Measurements from ENCODE around the gene ADCY3.

Gene ADCY3

DNA sequence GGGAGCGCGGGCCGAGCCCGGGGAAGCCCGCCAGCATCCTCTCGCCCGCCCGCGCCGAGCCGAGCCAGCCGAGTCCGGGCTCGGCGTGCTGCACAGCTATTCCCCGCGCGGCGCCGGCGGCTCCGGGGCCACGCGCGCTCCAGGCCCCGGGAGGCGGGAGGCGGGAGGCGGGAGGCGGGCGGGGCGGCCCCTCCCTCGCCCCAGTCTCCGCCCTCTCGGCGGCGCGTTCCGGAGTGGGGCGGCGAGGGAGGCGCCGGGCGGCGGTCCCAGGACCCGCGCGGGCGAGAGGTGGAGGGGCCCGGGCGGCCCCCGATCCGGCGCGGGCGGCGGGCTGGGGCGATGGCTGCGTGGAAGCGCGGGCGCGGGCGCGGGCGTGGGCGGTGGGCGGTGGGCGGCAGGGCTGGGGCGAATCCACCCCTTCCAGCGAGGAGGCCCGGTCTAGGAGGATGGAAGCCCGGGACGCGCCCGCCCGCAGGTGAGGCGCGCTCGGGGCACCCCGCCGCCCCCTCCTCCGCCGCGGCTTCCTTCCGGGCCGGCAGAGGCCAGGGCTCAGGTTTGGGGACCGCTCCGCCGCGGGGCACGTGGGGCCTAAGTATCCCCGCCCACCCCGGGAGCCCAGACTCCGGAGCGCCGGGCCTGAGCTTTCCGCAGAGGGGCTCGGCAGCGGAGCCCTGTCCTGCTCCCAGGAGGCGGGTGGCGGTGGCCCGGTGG, at the start of gene ADCY3:
Gene ADCY3, minus strand, starts transcription at position 140 of the 711 bp plus-strand sequence. CDS start 1,250 bp downstream, outside the sequence.
- peak; percentile 84 for DNase-seq

DNA sequence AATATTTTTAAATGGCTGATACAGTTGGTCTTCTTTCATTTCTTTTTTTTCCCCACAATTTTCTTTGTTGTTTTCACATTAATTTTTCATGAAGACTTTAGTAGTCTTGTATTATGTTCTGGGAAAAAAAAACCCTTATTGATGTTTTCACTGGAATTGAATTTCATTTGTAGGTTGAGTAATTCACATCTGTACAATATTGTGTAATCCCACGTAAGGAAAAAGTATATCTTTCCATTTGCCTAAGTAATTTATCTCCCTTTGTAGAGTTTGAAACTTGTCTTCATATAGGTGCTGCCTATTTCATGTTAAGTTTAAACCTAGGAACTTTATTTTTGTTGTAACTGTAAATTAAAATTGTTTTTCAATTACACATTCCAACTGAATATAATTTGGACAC, 49.7 kb upstream of the ADCY3 start:
- DNase-seq: no peak

DNA sequence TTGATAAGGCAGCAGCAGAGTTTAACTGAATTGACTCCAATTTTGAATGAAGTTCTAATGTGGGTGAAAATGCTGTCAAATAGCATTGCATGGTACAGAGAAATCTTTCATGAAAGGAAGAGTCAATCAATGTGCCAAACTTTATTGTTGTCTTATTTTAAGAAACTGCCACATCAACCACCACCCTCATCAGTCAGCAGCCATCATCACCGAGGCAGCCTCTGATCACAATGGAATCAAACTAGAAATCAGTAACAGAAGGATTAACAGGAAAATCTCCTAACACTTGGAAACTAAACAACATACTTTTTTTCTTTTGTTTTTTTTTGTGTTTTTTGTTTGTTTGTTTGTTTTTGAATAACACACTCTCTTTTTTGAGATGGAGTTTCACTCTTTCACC, 41.9 kb upstream of the ADCY3 start:
- DNase-seq: no peak

DNA sequence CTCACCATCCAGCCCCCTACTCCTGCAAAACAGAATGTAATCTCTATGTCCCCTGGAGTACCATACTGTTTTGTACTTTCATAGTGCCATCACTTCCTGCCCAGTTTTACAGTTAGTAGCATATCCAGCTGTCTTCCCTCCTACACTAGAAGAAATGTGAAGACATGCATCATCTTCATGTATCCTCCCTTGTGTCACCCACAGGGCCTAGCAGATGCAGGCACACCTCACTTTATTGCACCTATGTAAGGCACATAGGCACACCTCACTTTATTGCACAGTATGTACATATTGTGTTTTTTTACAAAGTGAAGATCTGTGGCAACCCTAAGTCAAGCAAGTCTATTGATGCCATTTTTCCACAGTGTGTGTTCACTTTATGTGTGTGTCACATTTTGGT, 39.7 kb upstream of the ADCY3 start:
- no peak for DNase-seq

DNA sequence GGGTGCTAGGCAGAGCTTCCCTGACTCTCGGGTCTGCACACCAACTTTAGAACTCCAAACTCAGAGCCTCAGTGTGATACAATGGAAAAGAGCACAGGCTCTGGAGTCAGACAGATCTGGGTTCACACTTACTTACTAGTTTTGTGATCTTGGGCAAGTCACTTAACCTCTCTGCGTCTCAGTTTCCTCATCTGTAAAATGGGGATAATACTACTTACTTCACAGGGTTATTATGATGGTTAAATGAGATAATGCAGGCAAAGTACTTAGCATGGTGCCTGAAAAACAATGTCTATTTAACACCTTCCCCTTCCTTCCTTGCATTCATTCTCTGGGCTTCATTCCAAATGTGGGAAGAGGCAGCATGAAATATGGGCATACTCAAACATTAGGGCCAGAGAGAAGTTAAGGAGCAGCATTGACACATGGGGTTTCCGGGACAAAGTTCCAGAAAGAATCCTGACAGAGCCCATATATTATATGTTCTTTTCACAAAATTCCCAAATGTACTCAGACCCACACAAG, 38.4 kb upstream of the ADCY3 start:
- DNase-seq: no peak

DNA sequence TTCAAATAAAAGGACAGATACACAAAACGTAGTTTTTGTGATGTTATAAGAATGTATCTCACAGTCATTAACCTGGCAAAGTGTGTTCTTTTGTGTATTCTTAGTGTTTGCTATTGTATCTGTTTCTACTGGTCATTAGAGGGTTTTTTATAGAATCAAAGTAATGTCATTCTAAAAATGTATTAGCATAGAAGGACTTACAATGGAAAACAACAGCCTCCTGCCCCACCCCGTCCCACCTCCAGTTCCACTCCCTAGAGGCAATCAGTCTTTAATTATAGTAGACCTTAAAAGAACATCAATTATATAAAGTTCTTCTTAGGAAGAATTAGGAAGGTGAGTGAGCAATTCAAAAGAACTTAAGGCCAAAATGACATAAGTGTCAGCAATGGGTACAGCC, 37.9 kb upstream of the ADCY3 start:
- DNase-seq: no peak

DNA sequence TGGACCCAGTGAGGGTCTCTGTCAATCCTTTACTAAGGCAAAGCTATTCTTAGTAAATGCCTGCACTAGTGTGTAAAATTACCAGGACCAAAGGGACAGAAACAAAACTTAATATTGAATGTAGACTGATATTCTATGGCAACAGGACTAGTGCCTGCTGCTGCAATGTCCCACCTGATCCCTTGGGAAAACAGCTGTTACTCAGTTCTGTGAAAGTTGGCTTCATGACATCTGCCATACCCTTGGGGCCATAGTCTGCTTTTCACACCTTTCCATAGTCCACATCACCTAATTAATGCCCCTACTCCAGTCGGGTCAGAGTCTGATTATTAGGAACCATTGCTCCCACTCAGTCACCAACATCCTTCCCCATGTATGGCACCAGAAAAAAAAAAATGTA, 37.2 kb upstream of the ADCY3 start:
- DNase-seq: no peak

DNA sequence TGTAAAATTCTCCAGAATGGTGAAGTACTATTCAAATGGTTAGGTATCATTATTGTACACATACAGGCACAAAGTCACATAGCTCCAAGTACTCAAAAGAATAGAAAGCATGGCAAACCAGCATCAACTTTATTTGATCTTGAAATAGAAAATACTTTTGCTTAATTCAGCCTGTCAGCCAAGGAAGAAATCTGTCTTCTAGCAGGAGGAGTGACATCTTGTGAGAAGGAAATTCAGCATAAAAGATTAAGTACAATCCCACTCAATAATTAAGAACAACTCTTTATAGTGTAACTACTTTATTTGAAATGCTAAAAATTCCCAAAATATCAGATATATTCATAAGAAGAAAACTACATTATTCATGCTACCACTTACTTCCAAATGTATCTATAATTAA, 35.9 kb upstream of the ADCY3 start:
- DNase-seq: no peak

DNA sequence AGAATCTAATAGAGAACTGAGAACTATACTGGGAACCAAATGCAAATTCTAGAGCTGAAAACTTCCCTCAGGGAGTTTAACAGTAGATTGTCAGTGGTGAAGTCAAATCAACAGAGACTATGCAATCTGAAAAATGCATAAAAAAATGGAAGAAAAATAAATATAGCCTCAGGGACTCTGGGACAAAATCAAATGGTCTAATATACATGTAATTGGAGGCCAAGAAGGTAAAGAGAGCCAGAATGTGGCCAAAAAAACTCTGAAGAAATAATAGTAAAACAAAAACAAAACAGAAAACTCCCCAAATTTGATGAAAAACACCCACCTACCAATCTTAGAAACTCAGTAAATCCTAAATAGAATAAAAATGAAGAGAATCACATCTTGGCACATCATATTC, 35.2 kb upstream of the ADCY3 start:
- no peak for DNase-seq

DNA sequence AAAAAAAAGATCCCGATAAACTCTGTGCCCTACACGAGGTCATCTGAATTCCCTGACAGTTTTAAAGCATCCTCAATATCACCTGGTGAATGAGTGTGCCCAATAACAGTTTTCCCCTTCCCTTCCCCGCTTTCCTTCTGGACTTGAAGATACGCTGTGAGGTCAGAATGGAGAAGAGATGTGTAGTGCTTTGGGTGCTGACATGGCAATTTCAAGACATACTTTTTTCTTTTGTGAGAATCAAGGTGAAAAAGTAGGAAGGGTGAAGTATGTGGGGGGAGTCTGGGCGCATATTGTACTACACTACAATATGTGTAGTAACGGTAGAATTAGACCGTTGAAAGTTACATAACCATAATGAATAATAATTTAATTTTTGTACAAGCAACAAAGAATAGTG, 30.1 kb upstream of the ADCY3 start:
- no peak for DNase-seq

DNA sequence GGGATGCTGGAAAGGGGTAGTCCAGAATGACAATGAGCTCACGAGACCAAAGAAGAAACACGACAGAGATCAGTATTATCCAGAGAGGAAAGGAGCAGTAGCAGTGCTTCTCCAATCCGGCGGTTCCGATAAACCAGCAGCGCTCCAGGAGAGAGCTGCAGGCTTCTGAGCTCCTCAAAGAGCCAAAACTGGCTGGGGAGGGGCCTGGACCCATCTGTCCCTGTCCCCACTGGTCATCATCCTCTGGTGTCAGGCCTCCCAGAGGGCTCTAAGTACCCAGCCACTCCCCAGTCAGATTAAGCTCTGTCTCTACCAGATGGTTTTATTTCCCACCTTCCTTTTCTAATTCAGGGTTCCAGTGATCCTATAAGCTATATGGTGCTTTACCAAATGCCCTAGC, 28.5 kb upstream of the ADCY3 start:
- no peak for DNase-seq

DNA sequence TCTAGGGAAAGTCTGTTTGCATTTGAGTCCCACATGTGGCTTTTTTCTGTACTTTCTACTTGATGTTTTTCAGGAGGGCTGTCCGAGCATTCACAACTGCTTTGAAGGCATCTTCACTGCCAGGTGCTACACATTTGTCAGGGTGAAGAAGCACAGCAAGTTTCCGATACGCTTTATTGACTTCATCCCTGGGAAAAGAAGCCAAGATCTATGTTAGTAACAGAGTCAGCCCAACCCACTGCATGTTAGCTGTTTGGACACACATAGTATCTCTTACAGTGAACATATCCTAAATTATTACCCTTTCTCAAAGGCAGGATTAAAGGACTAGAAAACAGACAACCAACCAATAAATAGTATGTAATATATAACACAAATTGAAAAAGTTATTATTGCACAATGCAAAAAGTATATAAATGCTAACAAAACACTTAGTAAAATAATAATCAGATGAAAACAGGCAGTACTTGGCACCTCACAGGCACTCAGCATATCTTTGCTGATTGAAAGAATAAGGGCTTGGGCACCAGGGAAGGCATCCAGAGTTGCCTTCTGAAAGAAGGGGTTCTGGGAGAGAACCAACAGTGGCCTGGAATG, 27.6 kb upstream of the ADCY3 start:
- DNase-seq: no peak

DNA sequence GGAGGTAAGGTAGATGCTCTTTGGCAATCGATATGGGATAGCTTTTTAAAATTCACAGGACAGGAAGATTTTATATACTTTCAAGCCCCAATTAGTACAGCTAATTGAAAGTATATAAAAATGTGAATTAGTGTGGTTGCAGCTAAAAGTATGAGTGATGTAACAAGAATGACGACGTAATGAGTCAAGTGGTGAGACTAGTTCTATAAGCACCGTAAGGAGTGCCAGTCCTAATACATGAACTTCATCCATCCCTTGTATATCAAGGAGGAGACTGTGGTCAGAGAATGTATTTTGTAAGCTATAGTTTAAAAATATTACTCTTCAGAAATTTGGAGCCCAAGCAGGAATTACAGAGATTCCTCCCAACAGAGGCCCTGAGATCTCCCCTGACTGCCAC, 25.9 kb upstream of the ADCY3 start:
- no peak for DNase-seq

DNA sequence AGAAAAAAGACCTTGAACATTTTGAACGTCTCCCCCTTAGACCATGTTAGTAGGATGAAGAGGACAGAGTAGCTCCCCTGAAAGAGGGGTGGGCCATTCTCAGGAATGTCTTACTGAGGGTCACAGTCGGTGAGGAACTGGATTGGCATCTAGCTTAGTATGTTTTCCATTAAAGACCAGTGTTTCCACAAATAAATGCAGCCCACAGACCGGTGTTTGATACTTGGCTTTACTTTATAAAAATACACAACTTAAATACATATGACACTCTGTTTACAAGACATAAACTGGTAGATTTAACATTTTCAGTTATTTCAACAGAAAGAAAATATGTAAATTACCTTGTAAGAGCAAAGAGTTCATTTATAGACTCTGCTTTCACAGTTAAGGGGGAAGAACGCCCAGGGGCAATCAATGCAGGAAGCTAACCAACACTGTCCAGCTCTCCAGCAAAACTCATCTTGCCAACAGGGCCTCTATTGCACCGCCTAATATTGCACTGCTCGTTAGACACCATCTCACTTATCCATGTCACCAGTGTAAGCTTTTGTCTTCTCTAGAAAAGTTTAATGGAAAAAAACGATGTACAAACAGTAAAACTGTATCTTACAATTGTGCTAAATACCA, 23.5 kb upstream of the ADCY3 start:
- DNase-seq: no peak

DNA sequence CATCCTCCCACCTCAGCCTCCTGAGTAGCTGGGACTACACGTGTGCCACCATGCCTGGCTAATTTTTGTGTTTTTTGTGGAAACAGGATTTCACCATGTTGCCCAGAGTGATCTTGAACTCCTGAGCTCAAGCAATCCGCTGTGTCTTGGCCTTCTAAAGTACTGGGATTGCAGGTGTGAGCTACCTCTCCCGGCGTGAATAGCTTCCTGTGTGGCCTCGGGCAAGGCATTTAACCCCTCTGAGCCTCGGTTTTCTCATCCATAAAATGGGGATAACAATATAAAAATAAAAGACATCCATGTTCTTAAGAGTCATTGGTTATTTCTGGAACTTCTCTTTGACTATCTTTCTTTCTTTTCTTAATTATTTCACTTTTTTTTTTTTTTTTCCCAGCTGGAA, 19.3 kb upstream of the ADCY3 start:
- DNase-seq: no peak

DNA sequence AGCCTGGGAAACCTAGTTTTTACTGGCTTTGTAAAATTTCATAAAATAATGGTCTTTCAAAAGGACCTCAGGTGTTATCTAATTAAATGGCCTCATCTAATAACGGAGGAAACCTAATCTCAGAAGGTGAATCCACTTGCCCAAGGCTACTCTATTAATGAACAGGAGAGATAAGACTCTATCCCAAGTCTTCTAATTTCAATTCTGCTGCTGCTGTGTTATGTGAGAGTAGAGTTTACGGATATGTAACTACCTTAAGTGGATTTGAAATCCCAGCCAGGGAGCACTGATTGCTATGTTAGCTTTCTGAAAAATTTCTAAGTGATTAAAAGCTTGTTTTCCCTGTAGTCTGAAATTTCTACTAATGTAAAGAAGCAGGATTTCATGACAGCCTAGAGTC, 17.2 kb upstream of the ADCY3 start:
- no peak for DNase-seq

DNA sequence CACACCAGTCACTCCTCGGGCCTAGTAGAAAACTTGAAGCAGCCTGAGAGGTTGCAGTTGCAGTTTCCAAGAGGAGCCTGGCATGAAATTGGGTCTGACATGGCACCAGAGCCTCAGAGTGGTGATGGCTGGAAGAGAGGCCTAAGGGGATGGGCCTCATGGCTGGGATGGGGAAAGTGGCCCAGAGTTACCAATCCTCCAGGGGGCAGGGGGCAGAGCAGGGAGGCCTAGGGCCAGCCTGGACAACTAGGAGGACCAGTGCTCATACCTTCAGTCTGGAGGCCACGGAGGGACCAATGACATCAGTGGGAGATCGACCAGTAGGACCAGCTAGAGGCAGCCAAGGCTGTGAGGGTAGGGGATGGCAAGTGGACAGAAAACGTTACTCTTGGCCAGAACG, 15.1 kb upstream of the ADCY3 start:
- DNase-seq: no peak

DNA sequence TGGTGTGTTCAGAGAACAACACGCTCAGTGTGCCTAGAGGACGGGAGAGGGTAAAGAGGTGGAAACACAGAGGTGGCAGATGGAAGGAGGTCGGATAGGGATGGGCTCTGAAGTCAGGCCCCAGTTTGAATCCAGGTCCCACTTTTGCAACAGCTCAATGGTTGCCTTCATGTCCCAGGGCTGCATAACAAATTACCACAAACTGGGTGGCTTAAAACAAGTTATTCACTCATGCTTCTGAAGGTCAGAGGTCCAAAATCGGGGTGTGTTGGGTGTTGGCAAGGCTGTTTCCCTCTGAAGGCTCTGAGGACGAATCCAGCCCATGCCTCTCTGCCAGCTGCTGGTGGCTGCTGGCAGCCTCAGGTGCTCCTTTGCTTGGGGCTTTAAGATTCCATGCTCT, 12.7 kb upstream of the ADCY3 start:
- DNase-seq: no peak

DNA sequence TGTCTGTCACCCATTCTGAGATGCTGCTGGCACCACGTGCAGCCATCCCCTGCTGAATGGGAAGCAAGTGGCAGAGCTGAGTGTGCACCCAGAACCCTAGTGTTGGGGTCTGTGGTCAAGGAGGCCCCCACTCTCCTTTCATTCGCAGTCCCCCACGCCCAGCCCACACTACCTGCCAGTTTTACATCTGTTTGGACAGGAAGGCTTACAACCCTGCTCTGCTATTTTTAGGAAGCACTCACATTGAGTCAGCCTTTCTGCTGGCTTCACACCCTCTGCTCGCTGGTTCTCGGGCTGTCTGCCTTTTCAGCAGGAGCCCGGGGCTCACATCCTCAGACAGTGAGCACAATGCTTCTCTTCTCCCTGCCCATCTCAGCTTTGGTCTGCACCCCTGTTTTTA, 10.7 kb upstream of the ADCY3 start:
- peak; percentile 22 for DNase-seq

DNA sequence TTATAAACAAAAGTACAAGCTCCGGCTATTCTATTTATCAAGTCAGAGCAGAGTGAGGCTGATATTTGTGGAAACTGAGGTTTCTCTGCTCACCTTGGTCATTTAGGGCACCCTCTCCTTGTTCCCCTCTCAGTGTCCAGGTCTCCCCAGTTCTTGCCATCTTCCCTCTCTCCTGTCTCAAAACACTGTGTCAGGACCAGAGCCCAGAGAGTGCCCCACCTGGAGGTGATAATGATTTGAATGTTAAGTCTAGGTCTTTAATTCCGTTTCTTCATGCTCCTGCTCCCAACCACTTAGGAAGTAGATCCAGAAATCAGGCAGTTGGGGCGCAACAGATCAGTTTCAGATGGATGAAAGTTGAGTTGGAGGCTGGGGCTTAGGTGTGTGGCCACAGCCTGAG, 9.2 kb upstream of the ADCY3 start:
- no peak for DNase-seq

DNA sequence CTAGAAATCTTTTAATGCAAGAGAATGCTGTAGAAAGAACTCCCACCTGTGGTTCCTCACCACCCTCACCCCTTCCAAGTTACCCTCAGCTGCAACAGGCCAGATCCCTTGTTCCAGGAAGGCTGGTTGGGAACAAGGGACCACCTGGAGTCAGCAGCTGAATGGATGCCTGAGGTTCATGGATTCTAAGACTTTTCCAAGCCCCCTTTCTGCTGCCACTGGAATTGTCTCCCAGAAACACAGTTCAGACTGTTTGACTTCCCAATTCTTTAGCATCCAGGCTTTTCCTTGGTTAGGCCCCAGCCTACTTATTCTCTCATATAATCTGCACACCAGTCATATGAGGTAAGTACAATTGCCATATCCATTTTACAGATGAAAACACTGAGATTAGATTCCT, 8.0 kb upstream of the ADCY3 start:
- DNase-seq: no peak

DNA sequence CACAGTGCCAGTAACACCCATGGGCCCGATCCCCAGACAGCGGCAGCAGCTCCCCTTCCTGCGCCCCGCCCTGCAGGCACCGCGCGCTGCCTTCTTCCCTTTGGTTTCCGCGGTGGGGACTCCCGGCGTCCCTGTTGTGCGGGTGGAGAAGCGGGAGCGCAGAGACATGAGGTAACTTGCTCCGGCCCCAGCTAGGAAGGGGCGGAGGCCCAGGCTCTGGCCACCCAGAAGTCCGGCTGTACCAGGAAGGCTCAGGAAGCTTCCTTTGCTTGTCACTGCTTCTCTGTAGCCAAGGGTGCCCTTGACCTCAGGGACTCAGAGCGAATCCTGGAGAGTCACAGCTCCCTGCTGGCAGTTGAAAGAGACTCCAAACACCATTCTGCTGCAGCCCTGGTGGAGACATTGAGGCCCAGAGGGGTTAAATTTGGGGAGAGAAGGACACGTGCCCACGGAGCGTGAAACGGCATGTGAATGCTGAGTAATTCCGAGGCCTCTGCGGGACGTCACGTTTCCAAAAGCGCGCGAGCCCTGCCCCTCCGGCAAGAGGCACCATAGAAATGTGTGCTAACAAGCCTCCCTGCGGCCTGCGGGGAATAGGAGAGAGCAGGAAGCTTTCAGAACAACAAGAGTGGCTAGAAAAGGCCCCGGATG, 6.7 kb upstream of the ADCY3 start:
- DNase-seq: peak; percentile 73

DNA sequence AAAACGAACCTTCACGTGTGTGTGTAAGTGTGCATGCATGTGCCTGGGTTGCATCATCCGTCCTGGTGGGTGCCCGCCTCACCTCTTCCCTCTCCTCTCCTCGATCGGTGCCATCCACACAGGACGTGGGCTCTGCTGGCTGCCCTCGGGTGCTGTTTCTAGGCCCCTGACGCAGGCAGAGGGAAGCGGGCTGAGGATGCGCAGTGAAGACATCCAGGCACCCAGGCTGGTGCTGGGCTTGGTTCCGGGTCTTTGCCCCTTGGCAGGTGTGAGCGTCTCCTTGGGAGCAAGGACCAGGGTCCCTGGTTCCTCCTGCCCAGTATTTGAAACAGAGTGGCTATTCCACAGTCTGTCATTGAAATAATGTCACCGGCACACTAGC, 6.2 kb upstream of the ADCY3 start:
- no peak for DNase-seq

DNA sequence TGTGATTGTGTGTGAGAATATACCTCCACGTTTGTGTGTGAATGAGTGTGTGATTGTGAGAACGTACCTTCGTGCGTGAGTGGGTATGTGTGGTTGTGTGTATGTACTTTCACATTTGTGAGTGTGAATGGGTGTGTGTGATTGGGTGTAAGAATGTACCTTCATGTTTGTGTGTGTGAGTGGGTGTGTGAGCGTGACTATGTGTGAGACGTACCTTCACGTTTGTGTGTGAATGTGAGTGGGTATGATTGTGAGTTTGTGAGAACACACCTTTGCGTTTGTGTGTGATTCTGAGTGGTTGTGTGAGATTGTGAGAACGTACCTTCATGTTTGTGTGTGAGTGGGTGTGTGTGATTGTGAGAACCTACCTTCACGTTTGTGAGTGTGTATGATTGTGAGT, 5.8 kb upstream of the ADCY3 start:
- DNase-seq: no peak
